ENCODE data around the gene ERC2.

The ERC2 gene

GRCh38 chr3:56453011-56453410 lies 15.3 kb downstream of the ERC2 start:
- H3K4me3 ChIP-seq (ENCODE audit: low read depth, low read length, poor library complexity, severe bottlenecking): no peak overlapping the region

GRCh38 chr3:56452085-56452484 lies 16.2 kb downstream of the ERC2 start:
- no peaks in the 10 kb centered on the region for H3F3A ChIP-seq (ENCODE audit: insufficient read depth, low read length)
- TF ChIP-seq CTCF (IDR thresholded peaks at IDR 0.05; ENCODE audit: low read length) (no peak), EZH2 (IDR thresholded peaks at IDR 0.05; ENCODE audit: borderline replicate concordance, low read length) (no peak)
- no peak overlapping the region for H3K27ac ChIP-seq (ENCODE audit: low read depth, low read length, poor library complexity, severe bottlenecking)
- H2AFZ ChIP-seq (ENCODE audit: low read length): no peak overlapping the region
- no peak overlapping the region for H3K4me2 ChIP-seq (ENCODE audit: low read length)
- H4K20me1 ChIP-seq (ENCODE audit: insufficient read depth, low read length): no peaks in the 10 kb centered on the region
- no peaks in the 10 kb centered on the region for H3K4me1 ChIP-seq (ENCODE audit: insufficient read depth, low read length, severe bottlenecking)
- H3K27me3 ChIP-seq (ENCODE audit: insufficient read depth, low read length): no peaks in the 10 kb centered on the region
- H3K36me3 ChIP-seq (ENCODE audit: insufficient read depth, low read length): no peaks in the 10 kb centered on the region
- no peak overlapping the region for H3K9ac ChIP-seq (ENCODE audit: low read length)
- no peaks in the 10 kb centered on the region for H3K79me2 ChIP-seq (ENCODE audit: insufficient read depth, low read length)
- no peaks in the 10 kb centered on the region for H3K9me2 ChIP-seq (ENCODE audit: low read depth, low read length)
- no peak overlapping the region for H3K4me3 ChIP-seq (ENCODE audit: low read depth, low read length, poor library complexity, severe bottlenecking)
- no peaks in the 10 kb centered on the region for H3K9me3 ChIP-seq (ENCODE audit: low read length)

More at GRCh38 chr3:56453011-56453410, 15.3 kb downstream of the ERC2 start:
- no peaks in the 10 kb centered on the region for H3K79me2 ChIP-seq (ENCODE audit: insufficient read depth, low read length)
- H3F3A ChIP-seq (ENCODE audit: insufficient read depth, low read length): no peaks in the 10 kb centered on the region
- no peaks in the 10 kb centered on the region for H3K4me1 ChIP-seq (ENCODE audit: insufficient read depth, low read length, severe bottlenecking)
- no peaks in the 10 kb centered on the region for H4K20me1 ChIP-seq (ENCODE audit: insufficient read depth, low read length)
- no peak overlapping the region for H3K9ac ChIP-seq (ENCODE audit: low read length)
- no peak overlapping the region for H3K27ac ChIP-seq (ENCODE audit: low read depth, low read length, poor library complexity, severe bottlenecking)
- no peak for TF ChIP-seq EZH2 (IDR thresholded peaks at IDR 0.05; ENCODE audit: borderline replicate concordance, low read length)
- TF ChIP-seq CTCF (IDR thresholded peaks at IDR 0.05; ENCODE audit: low read length): no peak
- no peak overlapping the region for H2AFZ ChIP-seq (ENCODE audit: low read length)
- no peaks in the 10 kb centered on the region for H3K9me2 ChIP-seq (ENCODE audit: low read depth, low read length)
- no peaks in the 10 kb centered on the region for H3K9me3 ChIP-seq (ENCODE audit: low read length)
- H3K4me2 ChIP-seq (ENCODE audit: low read length): no peak overlapping the region
- no peaks in the 10 kb centered on the region for H3K36me3 ChIP-seq (ENCODE audit: insufficient read depth, low read length)
- H3K27me3 ChIP-seq (ENCODE audit: insufficient read depth, low read length): no peaks in the 10 kb centered on the region

- no peaks in the 10 kb centered on the region for H3K4me1 ChIP-seq (ENCODE audit: insufficient read depth, low read length, severe bottlenecking)
- H3K27ac ChIP-seq (ENCODE audit: low read depth, low read length, poor library complexity, severe bottlenecking): no peak overlapping the region
- no peak overlapping the region for H3K4me3 ChIP-seq (ENCODE audit: low read depth, low read length, poor library complexity, severe bottlenecking)
- no peak overlapping the region for H2AFZ ChIP-seq (ENCODE audit: low read length)
- H4K20me1 ChIP-seq (ENCODE audit: insufficient read depth, low read length): no peaks in the 10 kb centered on the region
- H3K4me2 ChIP-seq (ENCODE audit: low read length): no peak overlapping the region
- no peaks in the 10 kb centered on the region for H3K27me3 ChIP-seq (ENCODE audit: insufficient read depth, low read length)
- no peaks in the 10 kb centered on the region for H3K9me3 ChIP-seq (ENCODE audit: low read length)
- no peaks in the 10 kb centered on the region for H3K9me2 ChIP-seq (ENCODE audit: low read depth, low read length)
- H3F3A ChIP-seq (ENCODE audit: insufficient read depth, low read length): no peaks in the 10 kb centered on the region
- no peaks in the 10 kb centered on the region for H3K36me3 ChIP-seq (ENCODE audit: insufficient read depth, low read length)
- H3K9ac ChIP-seq (ENCODE audit: low read length): no peak overlapping the region
- no peaks in the 10 kb centered on the region for H3K79me2 ChIP-seq (ENCODE audit: insufficient read depth, low read length)
- TF ChIP-seq CTCF (IDR thresholded peaks at IDR 0.05; ENCODE audit: low read length): no peak
- no peak for TF ChIP-seq EZH2 (IDR thresholded peaks at IDR 0.05; ENCODE audit: borderline replicate concordance, low read length)
Measured at GRCh38 chr3:56443372-56443771, 24.9 kb downstream of the ERC2 start.
